ENCODE measurements around the gene L3MBTL3.
"Not testable (repeated sequence)": the region's sequence is repeated elsewhere in the genome, so short reads cannot be mapped to it uniquely, and the experiment has no call there.

L3MBTL3 gene

DNA sequence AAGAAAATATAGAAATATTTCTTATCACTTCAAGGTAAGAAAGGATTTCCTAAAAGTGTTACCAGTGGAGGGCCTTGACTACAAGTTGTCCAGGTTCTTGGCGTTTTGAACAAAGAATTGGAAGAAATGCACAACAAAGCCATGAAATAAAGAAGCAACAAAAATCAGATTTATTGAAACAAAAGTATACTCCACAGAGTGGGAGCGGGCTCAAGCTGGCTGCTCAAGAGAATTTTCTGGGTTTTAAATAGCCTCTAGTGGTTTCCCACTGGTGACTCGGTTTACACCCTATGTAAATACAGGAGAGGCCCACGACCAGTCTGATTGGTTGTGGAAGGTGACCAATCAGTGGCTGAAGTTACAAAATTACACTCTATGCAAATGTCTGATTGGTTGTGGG, 140.2 kb downstream of the L3MBTL3 start:
- Histone ChIP-seq H3K27ac (ENCODE audit: low read depth, low read length) (no peak overlapping the region), H3K4me3 (ENCODE audit: low read length) (no peak overlapping the region), H3K9ac (ENCODE audit: low read depth, low read length) (no peak overlapping the region), H3K36me3 (ENCODE audit: insufficient read depth, low read length) (no peaks in the 10 kb centered on the region), H3K27me3 (ENCODE audit: insufficient read depth, low read length) (no peaks in the 10 kb centered on the region), H3K9me3 (ENCODE audit: insufficient read depth, low read depth, low read length) (peaks cover 9% of the 10 kb centered on the region), H3K4me1 (ENCODE audit: insufficient read depth, low read length) (no peaks in the 10 kb centered on the region)
- WGBS = 99% methylated on average over 4 of the region's 4 CpGs

DNA sequence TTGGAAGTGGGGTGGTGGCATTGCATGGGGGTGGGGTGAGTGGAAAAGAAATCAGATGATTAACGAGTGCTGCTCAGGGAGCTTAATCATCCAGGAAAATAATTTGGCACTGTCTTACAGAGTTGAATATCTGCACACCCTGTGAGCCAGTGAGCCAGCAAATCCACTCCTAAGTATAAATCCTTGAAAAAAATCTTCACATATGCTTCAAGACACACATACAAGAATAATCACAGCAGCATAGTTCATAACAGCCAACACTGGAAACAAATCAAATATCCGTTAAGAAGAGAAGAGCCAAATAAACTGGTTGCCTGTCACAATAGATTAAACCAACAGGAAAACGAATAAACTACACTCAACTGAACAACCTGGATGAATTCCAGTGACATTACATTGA, 141.6 kb downstream of the L3MBTL3 start:
- Histone ChIP-seq H3K27me3 (ENCODE audit: insufficient read depth, low read length) (no peaks in the 10 kb centered on the region), H3K4me3 (ENCODE audit: low read length) (no peak overlapping the region), H3K9ac (ENCODE audit: low read depth, low read length) (no peak overlapping the region), H3K27ac (ENCODE audit: low read depth, low read length) (no peak overlapping the region), H3K36me3 (ENCODE audit: insufficient read depth, low read length) (no peaks in the 10 kb centered on the region), H3K4me1 (ENCODE audit: insufficient read depth, low read length) (no peaks in the 10 kb centered on the region), H3K9me3 (ENCODE audit: insufficient read depth, low read depth, low read length) (peaks cover 9% of the 10 kb centered on the region)
- WGBS = 88% methylated on average over 3 of the region's 3 CpGs

GRCh38 chr6:130161683-130162404, 143.5 kb downstream of the L3MBTL3 start:
- H3K27ac ChIP-seq (ENCODE audit: low read depth, low read length) = no peak overlapping the region
- H3K9me3 ChIP-seq (ENCODE audit: insufficient read depth, low read depth, low read length) = peaks cover 9% of the 10 kb centered on the region
- no peaks in the 10 kb centered on the region for H3K4me1 ChIP-seq (ENCODE audit: insufficient read depth, low read length)
- no peaks in the 10 kb centered on the region for H3K36me3 ChIP-seq (ENCODE audit: insufficient read depth, low read length)
- H3K27me3 ChIP-seq (ENCODE audit: insufficient read depth, low read length) = no peaks in the 10 kb centered on the region
- WGBS = 72% methylated on average over 5 of the region's 6 CpGs
- H3K9ac ChIP-seq (ENCODE audit: low read depth, low read length) = no peak overlapping the region
- no peak overlapping the region for H3K4me3 ChIP-seq (ENCODE audit: low read length)

DNA sequence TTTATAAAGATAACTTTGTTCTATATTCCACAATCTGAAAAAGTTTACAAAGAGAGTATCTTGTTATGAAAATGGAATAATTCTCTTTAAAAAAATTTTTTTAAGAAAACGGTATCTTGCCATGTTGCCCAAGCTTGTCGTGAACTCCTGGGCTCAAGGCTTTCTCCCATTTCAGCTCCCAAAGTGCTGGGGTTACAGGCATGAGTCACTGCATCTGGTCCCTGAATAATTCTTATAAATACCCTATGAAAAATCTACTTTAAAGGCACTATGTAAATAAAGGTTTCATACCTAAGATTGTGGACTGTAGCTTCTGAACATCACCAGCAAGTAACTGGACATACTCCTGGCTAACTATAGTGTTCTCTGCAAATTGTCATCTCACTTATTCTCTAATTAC, 144.0 kb downstream of the L3MBTL3 start:
- Histone ChIP-seq H3K36me3 (ENCODE audit: insufficient read depth, low read length) (no peaks in the 10 kb centered on the region), H3K4me1 (ENCODE audit: insufficient read depth, low read length) (no peaks in the 10 kb centered on the region), H3K9ac (ENCODE audit: low read depth, low read length) (no peak overlapping the region), H3K9me3 (ENCODE audit: insufficient read depth, low read depth, low read length) (peaks cover 9% of the 10 kb centered on the region), H3K27me3 (ENCODE audit: insufficient read depth, low read length) (no peaks in the 10 kb centered on the region), H3K27ac (ENCODE audit: low read depth, low read length) (no peak overlapping the region), H3K4me3 (ENCODE audit: low read length) (no peak overlapping the region)
- WGBS = 95% methylated on average over 2 of the region's 2 CpGs

- WGBS = 89% methylated on average over 2 of the region's 2 CpGs
- Histone ChIP-seq H3K4me1 (ENCODE audit: insufficient read depth, low read length) (no peaks in the 10 kb centered on the region), H3K9ac (ENCODE audit: low read depth, low read length) (no peak overlapping the region), H3K9me3 (ENCODE audit: insufficient read depth, low read depth, low read length) (peaks cover 8% of the 10 kb centered on the region), H3K36me3 (ENCODE audit: insufficient read depth, low read length) (no peaks in the 10 kb centered on the region), H3K27ac (ENCODE audit: low read depth, low read length) (no peak overlapping the region), H3K4me3 (ENCODE audit: low read length) (no peak overlapping the region), H3K27me3 (ENCODE audit: insufficient read depth, low read length) (no peaks in the 10 kb centered on the region)
These were observed 144.9 kb downstream of the L3MBTL3 start for GRCh38 chr6:130163266-130163665.

GRCh38 chr6:130164251-130164650, 145.9 kb downstream of the L3MBTL3 start:
- Histone ChIP-seq H3K9ac (ENCODE audit: low read depth, low read length) (no peak overlapping the region), H3K27me3 (ENCODE audit: insufficient read depth, low read length) (no peaks in the 10 kb centered on the region), H3K4me1 (ENCODE audit: insufficient read depth, low read length) (no peaks in the 10 kb centered on the region), H3K27ac (ENCODE audit: low read depth, low read length) (no peak overlapping the region), H3K36me3 (ENCODE audit: insufficient read depth, low read length) (no peaks in the 10 kb centered on the region), H3K9me3 (ENCODE audit: insufficient read depth, low read depth, low read length) (no peaks in the 10 kb centered on the region), H3K4me3 (ENCODE audit: low read length) (no peak overlapping the region)
- WGBS = 73% methylated on average over 4 of the region's 4 CpGs

DNA sequence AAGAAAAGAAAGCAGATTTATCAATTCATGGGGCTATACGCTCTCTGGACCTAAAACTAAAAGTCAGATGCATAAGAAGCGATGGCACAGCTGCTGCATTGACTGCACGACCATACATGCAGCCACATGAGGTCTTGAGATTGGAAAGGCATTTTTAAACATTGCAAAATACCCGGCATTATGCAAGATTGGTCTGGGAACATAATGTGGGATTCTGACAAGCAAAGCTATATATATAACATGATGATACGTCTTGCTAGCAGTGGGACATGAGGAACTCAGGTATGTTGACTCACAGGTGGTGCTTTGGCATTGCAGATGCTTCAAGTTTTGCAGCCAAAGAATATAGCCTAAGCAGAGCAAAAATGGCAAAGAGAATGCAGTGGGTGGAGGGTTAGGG, 149.3 kb downstream of the L3MBTL3 start:
- WGBS = 92% methylated on average over 5 of the region's 5 CpGs
- no peaks in the 10 kb centered on the region for H3K36me3 ChIP-seq (ENCODE audit: insufficient read depth, low read length)
- no peak overlapping the region for H3K9ac ChIP-seq (ENCODE audit: low read depth, low read length)
- no peaks in the 10 kb centered on the region for H3K9me3 ChIP-seq (ENCODE audit: insufficient read depth, low read depth, low read length)
- no peaks in the 10 kb centered on the region for H3K4me1 ChIP-seq (ENCODE audit: insufficient read depth, low read length)
- H3K27me3 ChIP-seq (ENCODE audit: insufficient read depth, low read length) = no peaks in the 10 kb centered on the region
- H3K27ac ChIP-seq (ENCODE audit: low read depth, low read length) = no peak overlapping the region
- no peak overlapping the region for H3K4me3 ChIP-seq (ENCODE audit: low read length)

GRCh38 chr6:130170160-130170559, 151.8 kb downstream of the L3MBTL3 start:
- not testable (repeated sequence) for H3K27me3 ChIP-seq (ENCODE audit: insufficient read depth, low read length); H3K9ac ChIP-seq (ENCODE audit: low read depth, low read length); H3K9me3 ChIP-seq (ENCODE audit: insufficient read depth, low read depth, low read length); H3K27ac ChIP-seq (ENCODE audit: low read depth, low read length); H3K4me3 ChIP-seq (ENCODE audit: low read length); H3K4me1 ChIP-seq (ENCODE audit: insufficient read depth, low read length); H3K36me3 ChIP-seq (ENCODE audit: insufficient read depth, low read length)
- WGBS = 88% methylated on average over 4 of the region's 4 CpGs

DNA sequence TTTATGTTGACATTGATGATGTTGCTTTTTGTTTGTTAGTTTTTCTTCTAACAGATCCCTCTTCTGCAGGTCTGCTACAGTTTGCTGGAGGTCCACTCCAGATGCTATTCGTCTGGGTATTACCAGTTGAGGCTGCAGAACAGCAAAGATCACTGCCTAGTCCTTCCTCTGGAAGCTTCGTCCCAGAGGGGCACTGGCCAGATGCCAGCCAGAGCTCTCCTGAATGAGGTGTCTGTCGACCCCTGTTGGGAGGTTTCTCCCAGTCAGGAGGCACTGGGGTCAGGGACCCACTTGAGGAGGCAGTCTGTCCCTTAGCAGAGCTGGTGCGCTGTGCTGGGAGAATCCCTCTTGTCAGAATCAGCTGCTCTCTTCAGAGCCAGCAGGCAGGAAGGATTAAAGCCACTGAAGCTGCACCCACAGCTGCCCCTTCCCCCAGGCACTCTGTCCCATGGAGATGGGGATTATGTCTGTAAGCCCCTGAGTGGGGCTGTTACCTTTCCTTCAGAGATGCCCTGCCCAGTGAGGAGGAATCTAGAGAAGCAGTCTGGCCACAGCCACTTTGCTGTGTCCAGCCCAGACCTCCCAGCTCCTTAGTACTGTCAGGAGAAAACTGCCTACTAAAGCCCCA, 155.1 kb downstream of the L3MBTL3 start:
- H3K4me3 ChIP-seq (ENCODE audit: low read length); H3K27ac ChIP-seq (ENCODE audit: low read depth, low read length); H3K4me1 ChIP-seq (ENCODE audit: insufficient read depth, low read length); H3K9me3 ChIP-seq (ENCODE audit: insufficient read depth, low read depth, low read length); H3K36me3 ChIP-seq (ENCODE audit: insufficient read depth, low read length); H3K27me3 ChIP-seq (ENCODE audit: insufficient read depth, low read length); H3K9ac ChIP-seq (ENCODE audit: low read depth, low read length): not testable (repeated sequence)
- WGBS = 94% methylated on average over 4 of the region's 4 CpGs

DNA sequence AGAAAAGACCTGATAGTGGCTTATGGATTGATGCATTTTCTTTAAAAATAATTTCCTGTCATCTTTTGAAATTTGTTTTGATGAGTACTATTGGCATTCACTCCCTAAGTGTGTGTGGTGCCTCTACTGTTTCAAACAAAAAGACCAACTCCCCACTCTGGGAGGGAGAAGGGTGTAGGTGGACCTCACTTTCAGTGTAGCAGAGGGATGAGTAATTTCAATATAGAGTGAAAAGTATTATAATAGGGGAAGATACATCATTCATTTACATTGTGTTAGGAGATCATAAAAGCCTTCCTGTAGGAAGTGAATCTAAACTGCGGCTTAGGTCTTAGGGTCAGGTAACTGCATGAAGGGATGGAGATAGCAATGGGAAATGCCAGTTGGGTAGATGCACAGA, 158.0 kb downstream of the L3MBTL3 start:
- Histone ChIP-seq H3K4me3 (ENCODE audit: low read length) (no peak overlapping the region), H3K4me1 (ENCODE audit: insufficient read depth, low read length) (peaks cover 12% of the 10 kb centered on the region; the same call in 1 of the 2 replicates), H3K9ac (ENCODE audit: low read depth, low read length) (no peak overlapping the region), H3K36me3 (ENCODE audit: insufficient read depth, low read length) (no peaks in the 10 kb centered on the region), H3K9me3 (ENCODE audit: insufficient read depth, low read depth, low read length) (no peaks in the 10 kb centered on the region), H3K27ac (ENCODE audit: low read depth, low read length) (no peak overlapping the region), H3K27me3 (ENCODE audit: insufficient read depth, low read length) (no peaks in the 10 kb centered on the region)
- 100% methylated on average over 1 of the region's 1 CpG for whole genome bisulfite sequencing

GRCh38 chr6:130178692-130179091, 160.3 kb downstream of the L3MBTL3 start:
- H3K9ac ChIP-seq (ENCODE audit: low read depth, low read length) = no peak overlapping the region
- no peaks in the 10 kb centered on the region for H3K27me3 ChIP-seq (ENCODE audit: insufficient read depth, low read length)
- H3K27ac ChIP-seq (ENCODE audit: low read depth, low read length) = no peak overlapping the region
- 100% methylated on average over 1 of the region's 1 CpG for WGBS
- H3K36me3 ChIP-seq (ENCODE audit: insufficient read depth, low read length) = no peaks in the 10 kb centered on the region
- H3K4me3 ChIP-seq (ENCODE audit: low read length) = no peak overlapping the region
- H3K9me3 ChIP-seq (ENCODE audit: insufficient read depth, low read depth, low read length) = no peaks in the 10 kb centered on the region
- peaks cover 12% of the 10 kb centered on the region; the same call in 1 of the 2 replicates for H3K4me1 ChIP-seq (ENCODE audit: insufficient read depth, low read length)

Measured in HUES64 (cell line).